Upper lobe of left lung (tissue), 4 donors: ENCODE results near the gene WNT9B.

Experiments used
- CTCF ChIP-seq, 6 experiments: fragments of 450-650 bp in 4 of 6; fragments of 200-600 bp in 2 of 6; sonication (generic) in 2 of 6; IDR thresholded peaks; one replicate each; pipeline ENCODE4 v1.5.1; 2016 to 2019; ENCODE audit warnings: antibody characterized with exemption in 6 of 6
- POLR2A ChIP-seq, 4 donors: fragments of 450-650 bp; IDR thresholded peaks; one replicate each; pipeline ENCODE4 v1.5.1; 2016 to 2017; ENCODE audit warnings: antibody characterized with exemption in 4 of 4, mild to moderate bottlenecking in 2 of 4
- POLR2AphosphoS5 ChIP-seq, 2 donors: sonication (generic); formaldehyde crosslinking; IDR thresholded peaks; one replicate each; pipeline ENCODE4 v1.5.1; 2017; ENCODE audit warnings: antibody characterized with exemption in 2 of 2

GRCh38 chr17:46901291-46901690 is 49.9 kb downstream of the WNT9B start:
- TF ChIP-seq POLR2AphosphoS5 (IDR thresholded peaks at IDR 0.05) (no peak), POLR2A (IDR thresholded peaks at IDR 0.05) (no peak), CTCF (IDR thresholded peaks at IDR 0.05) (no peak)
